HG03520 (cell line): ENCODE measurements around the gene HNF1A.

ENCODE experiments used
- ATAC-seq: cut with Tn5 transposase; IDR thresholded peaks from one replicate; pipeline ENCODE4 v1.9.1; 2021; ENCODE audit warnings: mild to moderate bottlenecking, moderate library complexity; ENCODE audit not compliant: unreplicated experiment

Gene HNF1A

GRCh38 chr12:121009741-121010140 is 31.4 kb downstream of the HNF1A start:
- no peak for ATAC-seq

GRCh38 chr12:121010860-121011259 is 32.5 kb downstream of the HNF1A start:
- no peak for ATAC-seq

- no peak for ATAC-seq
Observed at GRCh38 chr12:121011820-121012219, 33.5 kb downstream of the HNF1A start.

- ATAC-seq, result no peak
Observed at GRCh38 chr12:121013715-121014114, 35.4 kb downstream of the HNF1A start.

GRCh38 chr12:121015825-121016766 is 37.8 kb downstream of the HNF1A start, which contains the start of gene C12orf43:
Gene C12orf43 (minus strand): TSS chr12:121016487. CDS start chr12:121016474, 13 bp downstream.
- ATAC-seq, result peak; percentile 94

- ATAC-seq, result no peak
Observed at GRCh38 chr12:121017966-121018491, 39.7 kb downstream of the HNF1A start.

- ATAC-seq, result no peak
Observed at GRCh38 chr12:121018860-121019617, 40.7 kb downstream of the HNF1A start.

GRCh38 chr12:121021754-121022153 is 43.4 kb downstream of the HNF1A start:
- no peak for ATAC-seq

GRCh38 chr12:121022713-121023112 is 44.4 kb downstream of the HNF1A start:
- ATAC-seq, result no peak

GRCh38 chr12:121023799-121024198 is 45.5 kb downstream of the HNF1A start:
- ATAC-seq, result no peak

GRCh38 chr12:121025442-121026226 is 47.3 kb downstream of the HNF1A start:
- no peak for ATAC-seq

- no peak for ATAC-seq
Observed at GRCh38 chr12:121026274-121027045, 48.1 kb downstream of the HNF1A start.

GRCh38 chr12:121030576-121031212 is 52.4 kb downstream of the HNF1A start:
- no peak for ATAC-seq

- no peak for ATAC-seq
Observed at GRCh38 chr12:121033625-121034349, 55.4 kb downstream of the HNF1A start.

- no peak for ATAC-seq
Observed at GRCh38 chr12:121034616-121035305, 56.4 kb downstream of the HNF1A start.

GRCh38 chr12:121036810-121037326 is 58.5 kb downstream of the HNF1A start:
- no peak for ATAC-seq

- no peak for ATAC-seq
Observed at GRCh38 chr12:121038861-121039668, 60.7 kb downstream of the HNF1A start, which contains the start of gene OASL. Gene OASL (minus strand): TSS chr12:121039246. CDS start chr12:121038971, 275 bp downstream.
